ENCODE data around the gene JAM3. TPM values are rescaled to one million over a fixed set of nuclear protein-coding genes. Genes with fewer than 3 reads are reported as not detected.

JAM3 gene
- 60.4 and 85.7 TPM in 2 replicates for total RNA-seq
- 44.1 and 54.5 TPM in 2 replicates for polyA plus RNA-seq
- 34.3 and 41.9 TPM in 2 replicates for polyA plus RNA-seq (2012)
- 53.5 and 56.9 TPM in 2 replicates for polyA minus RNA-seq (ENCODE audit: low replicate concordance)

GRCh38 chr11:134068829-134069425 is at the start of gene JAM3:
JAM3 (plus strand) TSS chr11:134069072; CDS start chr11:134069084, 12 bp downstream.
- Histone ChIP-seq H2AFZ (ENCODE audit: low read length) (peak within 1 kb of the TSS; percentile 93), H3K9ac (ENCODE audit: insufficient read depth, low read length) (peak within 1 kb of the TSS; percentile 81), H3K4me1 (ENCODE audit: control insufficient read depth, extremely low read depth, insufficient read depth, low read length) (no peaks in the 10 kb centered on the region), H3K4me3 (replicated peaks in 1 of 4; ENCODE audit: control extremely low read depth in 1 of 4, insufficient read depth in 1 of 4, low read depth in 3 of 4, low read length in 4 of 4) (peak within 1 kb of the TSS; percentile 59 to 81 (median 72)), H4K20me1 (ENCODE audit: control insufficient read depth, extremely low read depth, insufficient read depth, low read length) (no peaks in the 10 kb centered on the region), H3K9me3 (ENCODE audit: control insufficient read depth, insufficient read depth, low read depth, low read length) (no peaks in the 10 kb centered on the region), H3K27me3 (ENCODE audit: control insufficient read depth, insufficient read depth, low read length) (peaks cover 3% of the 10 kb centered on the region), H3K27ac (ENCODE audit: insufficient read depth, low read length) (peak within 1 kb of the TSS; percentile 73), H3K79me2 (ENCODE audit: control insufficient read depth, insufficient read depth, low read length) (peaks cover 3% of the 10 kb centered on the region), H3K4me2 (ENCODE audit: extremely low read depth, insufficient read depth, low read length) (peak within 1 kb of the TSS; percentile 85), H3K36me3 (ENCODE audit: control insufficient read depth, insufficient read depth, low read length) (no peaks in the 10 kb centered on the region)
- TF ChIP-seq EZH2 (IDR thresholded peaks at IDR 0.05; ENCODE audit: low read length, missing control alignments) (no peak), CTCF (conservative IDR thresholded peaks at IDR 0.05 in 1 of 2, IDR thresholded peaks at IDR 0.05 in 1 of 2; ENCODE audit: low read depth in 1 of 2, low read length in 2 of 2) (no peak)
- peak; percentile 92 for DNase-seq (ENCODE audit: low read depth in 2 of 2)

GRCh38 chr11:134019500-134019899 is 49.4 kb upstream of the JAM3 start:
- H3K9ac ChIP-seq (ENCODE audit: insufficient read depth, low read length): no peak overlapping the region
- H3K4me3 ChIP-seq (replicated peaks in 1 of 4; ENCODE audit: control extremely low read depth in 1 of 4, insufficient read depth in 1 of 4, low read depth in 3 of 4, low read length in 4 of 4): no peak overlapping the region
- H3K36me3 ChIP-seq (ENCODE audit: control insufficient read depth, insufficient read depth, low read length): no peaks in the 10 kb centered on the region
- TF ChIP-seq CTCF (conservative IDR thresholded peaks at IDR 0.05 in 1 of 2, IDR thresholded peaks at IDR 0.05 in 1 of 2; ENCODE audit: low read depth in 1 of 2, low read length in 2 of 2): no peak
- TF ChIP-seq EZH2 (IDR thresholded peaks at IDR 0.05; ENCODE audit: low read length, missing control alignments): no peak
- no peaks in the 10 kb centered on the region for H3K9me3 ChIP-seq (ENCODE audit: control insufficient read depth, insufficient read depth, low read depth, low read length)
- no peak overlapping the region for H3K4me2 ChIP-seq (ENCODE audit: extremely low read depth, insufficient read depth, low read length)
- peaks cover 8% of the 10 kb centered on the region for H3K27me3 ChIP-seq (ENCODE audit: control insufficient read depth, insufficient read depth, low read length)
- no peak for DNase-seq (ENCODE audit: low read depth in 2 of 2)
- H4K20me1 ChIP-seq (ENCODE audit: control insufficient read depth, extremely low read depth, insufficient read depth, low read length): no peaks in the 10 kb centered on the region
- H3K27ac ChIP-seq (ENCODE audit: insufficient read depth, low read length): no peak overlapping the region
- no peaks in the 10 kb centered on the region for H3K4me1 ChIP-seq (ENCODE audit: control insufficient read depth, extremely low read depth, insufficient read depth, low read length)
- H2AFZ ChIP-seq (ENCODE audit: low read length): no peak overlapping the region
- H3K79me2 ChIP-seq (ENCODE audit: control insufficient read depth, insufficient read depth, low read length): no peaks in the 10 kb centered on the region

- no peak overlapping the region for H3K4me3 ChIP-seq (replicated peaks in 1 of 4; ENCODE audit: control extremely low read depth in 1 of 4, insufficient read depth in 1 of 4, low read depth in 3 of 4, low read length in 4 of 4)
- H4K20me1 ChIP-seq (ENCODE audit: control insufficient read depth, extremely low read depth, insufficient read depth, low read length): no peaks in the 10 kb centered on the region
- TF ChIP-seq CTCF (conservative IDR thresholded peaks at IDR 0.05 in 1 of 2, IDR thresholded peaks at IDR 0.05 in 1 of 2; ENCODE audit: low read depth in 1 of 2, low read length in 2 of 2): no peak
- no peak for TF ChIP-seq EZH2 (IDR thresholded peaks at IDR 0.05; ENCODE audit: low read length, missing control alignments)
- H3K4me1 ChIP-seq (ENCODE audit: control insufficient read depth, extremely low read depth, insufficient read depth, low read length): no peaks in the 10 kb centered on the region
- H3K9ac ChIP-seq (ENCODE audit: insufficient read depth, low read length): no peak overlapping the region
- H3K27ac ChIP-seq (ENCODE audit: insufficient read depth, low read length): no peak overlapping the region
- no peaks in the 10 kb centered on the region for H3K79me2 ChIP-seq (ENCODE audit: control insufficient read depth, insufficient read depth, low read length)
- no peaks in the 10 kb centered on the region for H3K9me3 ChIP-seq (ENCODE audit: control insufficient read depth, insufficient read depth, low read depth, low read length)
- no peaks in the 10 kb centered on the region for H3K36me3 ChIP-seq (ENCODE audit: control insufficient read depth, insufficient read depth, low read length)
- DNase-seq (ENCODE audit: low read depth in 2 of 2): no peak
- H3K27me3 ChIP-seq (ENCODE audit: control insufficient read depth, insufficient read depth, low read length): peaks cover 8% of the 10 kb centered on the region
- no peak overlapping the region for H2AFZ ChIP-seq (ENCODE audit: low read length)
- no peak overlapping the region for H3K4me2 ChIP-seq (ENCODE audit: extremely low read depth, insufficient read depth, low read length)
These were observed 48.3 kb upstream of the JAM3 start for GRCh38 chr11:134020598-134020997.
